ENCODE measurements around the gene NUDT12. TPM values are rescaled to one million over a fixed set of nuclear protein-coding genes. Genes with fewer than 3 reads are reported as not detected.
A peak's percentile ranks its signal among the peaks of the same experiment; 100 is the strongest.

Gene NUDT12
- total and polyA plus RNA-seq, 2 of the 13 experiments (the other 11 are each of a cell fraction or from before 2014, with no cell fraction given) = 2.3 to 5.4 TPM

GRCh38 chr5:103582364-103582763, 19.8 kb upstream of the NUDT12 start:
- DNase-seq (ENCODE audit: low spot score) (peak; percentile 35), FAIRE-seq (peak; percentile 26), ATAC-seq (no peak; the same call in 2 of the 3 replicates)
- Histone ChIP-seq H3K27ac (ENCODE audit: extremely low read length, insufficient read depth, low read length) (no peak overlapping the region), H3K4me2 (ENCODE audit: low read depth, low read length) (no peak overlapping the region), H2AFZ (ENCODE audit: low read length) (no peak overlapping the region), H3K27me3 (ENCODE audit: control insufficient read depth in 1 of 2, insufficient read depth in 2 of 2, low read length in 2 of 2) (no peaks in the 10 kb centered on the region; a peak in 1 of 5 replicates), H3K4me1 (ENCODE audit: insufficient read depth, low read length) (no peaks in the 10 kb centered on the region), H3K79me2 (ENCODE audit: insufficient read depth, low read length) (no peaks in the 10 kb centered on the region), H4K20me1 (ENCODE audit: insufficient read depth, low read length) (no peaks in the 10 kb centered on the region), H3K4me3 (replicated peaks in 1 of 3; ENCODE audit: insufficient read depth in 1 of 3, low read depth in 2 of 3, low read length in 3 of 3) (no peak overlapping the region), H3K9ac (ENCODE audit: insufficient read depth, low read depth, low read length) (no peak overlapping the region), H3K9me3 (ENCODE audit: low read length) (no peaks in the 10 kb centered on the region), H3K36me3 (replicated peaks in 1 of 2; ENCODE audit: control insufficient read depth in 1 of 2, insufficient read depth in 2 of 2, low read length in 2 of 2) (no peaks in the 10 kb centered on the region)
- TF ChIP-seq SMC3 (IDR thresholded peaks at IDR 0.05; ENCODE audit: low read length) (peak; percentile 54; the same call in 1 of the 2 replicates), ZNF547 (CRISPR knock-in tag; IDR thresholded peaks at IDR 0.05) (no peak), STAG1 (CRISPR knock-in tag; IDR thresholded peaks at IDR 0.05) (peak; percentile 66), CTCF (CRISPR knock-in tag; IDR thresholded peaks at IDR 0.05) (peak; percentile 53)
- in situ Hi-C loops (cut with HindIII; ENCODE audit: extremely low pct_ligation_motif_present, low pct_unique_long_range_greater_than_20kb) (no loop called here), intact Hi-C loops (cut with micrococcal nuclease; ENCODE audit: unreplicated experiment) (loop anchor here (1.0 kb wide), 1 partner anchor 597 kb away; no protein-coding TSS in a partner anchor)
- BruUV-seq (replicated peaks) = no TSS peak
- ChIA-PET POLR2A (no interaction called here), CTCF (ENCODE audit: low intra/inter-chr PET ratio, low total read pairs) (interaction anchor here (3.2 kb wide), 1 partner anchor 597 kb away, joined by 24 read pairs; no protein-coding TSS in a partner anchor)
- 3% methylated on average over 2 of the region's 2 CpGs for WGBS (ENCODE audit: low lambda C conversion rate)

- no peaks in the 10 kb centered on the region for H3K27me3 ChIP-seq (ENCODE audit: control insufficient read depth in 1 of 2, insufficient read depth in 2 of 2, low read length in 2 of 2)
- no peak overlapping the region for H3K4me3 ChIP-seq (replicated peaks in 1 of 3; ENCODE audit: insufficient read depth in 1 of 3, low read depth in 2 of 3, low read length in 3 of 3)
- no peak overlapping the region for H3K4me2 ChIP-seq (ENCODE audit: low read depth, low read length)
- intact Hi-C loops (cut with micrococcal nuclease; ENCODE audit: unreplicated experiment) (no loop called here), in situ Hi-C loops (cut with HindIII; ENCODE audit: extremely low pct_ligation_motif_present, low pct_unique_long_range_greater_than_20kb) (no loop called here)
- FAIRE-seq (no peak), ATAC-seq (no peak), DNase-seq (ENCODE audit: low spot score) (no peak)
- ChIA-PET CTCF (ENCODE audit: low intra/inter-chr PET ratio, low total read pairs) (no interaction called here), POLR2A (no interaction called here)
- BruUV-seq (replicated peaks) = no TSS peak
- H4K20me1 ChIP-seq (ENCODE audit: insufficient read depth, low read length) = no peaks in the 10 kb centered on the region
- H3K79me2 ChIP-seq (ENCODE audit: insufficient read depth, low read length) = no peaks in the 10 kb centered on the region
- no peaks in the 10 kb centered on the region for H3K4me1 ChIP-seq (ENCODE audit: insufficient read depth, low read length)
- 16% methylated on average over 3 of the region's 3 CpGs for WGBS (ENCODE audit: low lambda C conversion rate)
- H2AFZ ChIP-seq (ENCODE audit: low read length) = no peak overlapping the region
- no peak overlapping the region for H3K27ac ChIP-seq (ENCODE audit: extremely low read length, insufficient read depth, low read length)
- H3K9me3 ChIP-seq (ENCODE audit: low read length) = no peaks in the 10 kb centered on the region
- H3K9ac ChIP-seq (ENCODE audit: insufficient read depth, low read depth, low read length) = no peak overlapping the region
- no peaks in the 10 kb centered on the region for H3K36me3 ChIP-seq (replicated peaks in 1 of 2; ENCODE audit: control insufficient read depth in 1 of 2, insufficient read depth in 2 of 2, low read length in 2 of 2)
- TF ChIP-seq FOXJ3 (CRISPR knock-in tag; IDR thresholded peaks at IDR 0.05; ENCODE audit: borderline replicate concordance) (no peak), SNAPC2 (CRISPR knock-in tag; IDR thresholded peaks at IDR 0.05) (no peak), DZIP1 (CRISPR knock-in tag; IDR thresholded peaks at IDR 0.05) (no peak), CCAR2 (optimal IDR thresholded peaks at IDR 0.05; ENCODE audit: low read depth, low read length) (no peak), HOXA5 (CRISPR knock-in tag; IDR thresholded peaks at IDR 0.05) (no peak), ZNF615 (CRISPR knock-in tag; IDR thresholded peaks at IDR 0.05; ENCODE audit: borderline replicate concordance) (no peak), ZBTB25 (CRISPR knock-in tag; IDR thresholded peaks at IDR 0.05) (no peak), HNRNPLL (IDR thresholded peaks at IDR 0.05; ENCODE audit: low read depth, low read length, poor library complexity, severe bottlenecking) (no peak)
Measured at GRCh38 chr5:103573411-103573810, 10.8 kb upstream of the NUDT12 start.
